ENCODE measurements around the gene PAX6. TPM values are rescaled to one million over a fixed set of nuclear protein-coding genes. Genes with fewer than 3 reads are reported as not detected.

The PAX6 gene
- total and polyA plus RNA-seq, 9 of the 15 experiments (the other 6 are each of a cell fraction or from before 2014, with no cell fraction given), result 1.5 to 10.9 (median 5.3) TPM

DNA sequence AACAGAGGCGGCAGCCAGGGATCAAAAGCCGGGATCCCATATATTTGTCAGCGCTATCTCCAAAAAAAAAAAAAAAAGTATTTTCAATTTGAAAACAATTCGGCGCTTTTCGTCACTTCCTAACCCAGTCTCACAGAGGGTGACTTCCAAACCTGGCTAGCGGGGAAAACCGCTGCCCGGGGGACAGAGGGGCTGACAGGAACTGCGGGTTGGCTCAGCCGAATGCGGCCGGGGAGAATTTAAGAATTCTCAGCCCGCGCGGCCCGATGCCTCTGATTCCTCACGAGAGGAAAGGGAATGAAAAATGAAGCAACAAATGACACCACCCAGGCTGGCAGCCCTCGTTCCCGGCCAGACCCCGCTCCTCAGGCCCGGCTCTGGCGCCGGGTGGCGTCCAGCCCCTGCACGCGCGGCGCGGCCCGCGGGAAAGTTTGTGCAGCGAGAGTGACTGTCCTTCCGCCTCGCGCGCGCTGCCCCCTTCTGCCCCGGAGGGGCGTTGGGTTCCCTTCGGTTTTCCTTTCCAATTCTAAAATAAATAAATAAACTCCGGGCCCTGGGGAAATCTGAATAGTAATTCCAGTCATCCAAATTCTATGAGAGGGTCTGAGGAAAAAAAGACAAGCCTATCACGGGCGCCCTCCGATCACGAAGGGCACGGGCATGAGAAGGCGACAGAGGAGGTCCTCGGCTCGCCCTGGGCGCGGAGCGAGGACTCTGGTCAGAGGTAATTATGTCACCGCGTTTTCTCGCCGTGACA, 4.8 kb upstream of the PAX6 start (continued):
- TF ChIP-seq, protein P1, sequence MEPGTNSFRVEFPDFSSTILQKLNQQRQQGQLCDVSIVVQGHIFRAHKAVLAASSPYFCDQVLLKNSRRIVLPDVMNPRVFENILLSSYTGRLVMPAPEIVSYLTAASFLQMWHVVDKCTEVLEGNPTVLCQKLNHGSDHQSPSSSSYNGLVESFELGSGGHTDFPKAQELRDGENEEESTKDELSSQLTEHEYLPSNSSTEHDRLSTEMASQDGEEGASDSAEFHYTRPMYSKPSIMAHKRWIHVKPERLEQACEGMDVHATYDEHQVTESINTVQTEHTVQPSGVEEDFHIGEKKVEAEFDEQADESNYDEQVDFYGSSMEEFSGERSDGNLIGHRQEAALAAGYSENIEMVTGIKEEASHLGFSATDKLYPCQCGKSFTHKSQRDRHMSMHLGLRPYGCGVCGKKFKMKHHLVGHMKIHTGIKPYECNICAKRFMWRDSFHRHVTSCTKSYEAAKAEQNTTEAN (CRISPR knock-in tag; IDR thresholded peaks at IDR 0.05), result no peak
- no peak for TF ChIP-seq WHSC1 (IDR thresholded peaks at IDR 0.05; ENCODE audit: low read length)
- TF ChIP-seq RBM17 (IDR thresholded peaks at IDR 0.05; ENCODE audit: borderline replicate concordance, low read depth, low read length), result no peak
- no peak for TF ChIP-seq NFIC (IDR thresholded peaks at IDR 0.05)
- TF ChIP-seq, protein P2, sequence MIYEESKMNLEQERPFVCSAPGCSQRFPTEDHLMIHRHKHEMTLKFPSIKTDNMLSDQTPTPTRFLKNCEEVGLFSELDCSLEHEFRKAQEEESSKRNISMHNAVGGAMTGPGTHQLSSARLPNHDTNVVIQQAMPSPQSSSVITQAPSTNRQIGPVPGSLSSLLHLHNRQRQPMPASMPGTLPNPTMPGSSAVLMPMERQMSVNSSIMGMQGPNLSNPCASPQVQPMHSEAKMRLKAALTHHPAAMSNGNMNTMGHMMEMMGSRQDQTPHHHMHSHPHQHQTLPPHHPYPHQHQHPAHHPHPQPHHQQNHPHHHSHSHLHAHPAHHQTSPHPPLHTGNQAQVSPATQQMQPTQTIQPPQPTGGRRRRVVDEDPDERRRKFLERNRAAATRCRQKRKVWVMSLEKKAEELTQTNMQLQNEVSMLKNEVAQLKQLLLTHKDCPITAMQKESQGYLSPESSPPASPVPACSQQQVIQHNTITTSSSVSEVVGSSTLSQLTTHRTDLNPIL (CRISPR knock-in tag; IDR thresholded peaks at IDR 0.05), result no peak
- TF ChIP-seq, protein P3, sequence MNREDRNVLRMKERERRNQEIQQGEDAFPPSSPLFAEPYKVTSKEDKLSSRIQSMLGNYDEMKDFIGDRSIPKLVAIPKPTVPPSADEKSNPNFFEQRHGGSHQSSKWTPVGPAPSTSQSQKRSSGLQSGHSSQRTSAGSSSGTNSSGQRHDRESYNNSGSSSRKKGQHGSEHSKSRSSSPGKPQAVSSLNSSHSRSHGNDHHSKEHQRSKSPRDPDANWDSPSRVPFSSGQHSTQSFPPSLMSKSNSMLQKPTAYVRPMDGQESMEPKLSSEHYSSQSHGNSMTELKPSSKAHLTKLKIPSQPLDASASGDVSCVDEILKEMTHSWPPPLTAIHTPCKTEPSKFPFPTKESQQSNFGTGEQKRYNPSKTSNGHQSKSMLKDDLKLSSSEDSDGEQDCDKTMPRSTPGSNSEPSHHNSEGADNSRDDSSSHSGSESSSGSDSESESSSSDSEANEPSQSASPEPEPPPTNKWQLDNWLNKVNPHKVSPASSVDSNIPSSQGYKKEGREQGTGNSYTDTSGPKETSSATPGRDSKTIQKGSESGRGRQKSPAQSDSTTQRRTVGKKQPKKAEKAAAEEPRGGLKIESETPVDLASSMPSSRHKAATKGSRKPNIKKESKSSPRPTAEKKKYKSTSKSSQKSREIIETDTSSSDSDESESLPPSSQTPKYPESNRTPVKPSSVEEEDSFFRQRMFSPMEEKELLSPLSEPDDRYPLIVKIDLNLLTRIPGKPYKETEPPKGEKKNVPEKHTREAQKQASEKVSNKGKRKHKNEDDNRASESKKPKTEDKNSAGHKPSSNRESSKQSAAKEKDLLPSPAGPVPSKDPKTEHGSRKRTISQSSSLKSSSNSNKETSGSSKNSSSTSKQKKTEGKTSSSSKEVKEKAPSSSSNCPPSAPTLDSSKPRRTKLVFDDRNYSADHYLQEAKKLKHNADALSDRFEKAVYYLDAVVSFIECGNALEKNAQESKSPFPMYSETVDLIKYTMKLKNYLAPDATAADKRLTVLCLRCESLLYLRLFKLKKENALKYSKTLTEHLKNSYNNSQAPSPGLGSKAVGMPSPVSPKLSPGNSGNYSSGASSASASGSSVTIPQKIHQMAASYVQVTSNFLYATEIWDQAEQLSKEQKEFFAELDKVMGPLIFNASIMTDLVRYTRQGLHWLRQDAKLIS (CRISPR knock-in tag; IDR thresholded peaks at IDR 0.05), result no peak
- 0 out of 2 replicates have a peak, but pooled peaks have one; percentile 34 for TF ChIP-seq MYC (IDR thresholded peaks at IDR 0.05; ENCODE audit: low read depth, low read length)
- TF ChIP-seq MYC (CRISPR knock-in tag; IDR thresholded peaks at IDR 0.05; ENCODE audit: borderline replicate concordance, low read depth), result no peak
- TF ChIP-seq PHF20 (IDR thresholded peaks at IDR 0.05; ENCODE audit: partially characterized antibody), result no peak
- TF ChIP-seq RBBP5 (IDR thresholded peaks at IDR 0.05; ENCODE audit: borderline replicate concordance, insufficient read depth, low read length, poor library complexity, severe bottlenecking), result peak; percentile 16
- TF ChIP-seq FOXA3 (CRISPR knock-in tag; conservative IDR thresholded peaks at IDR 0.05 in 1 of 2, IDR thresholded peaks at IDR 0.05 in 1 of 2), result no peak
- no peak for TF ChIP-seq NCOR1 (IDR thresholded peaks at IDR 0.05)
- TF ChIP-seq ETV6 (IDR thresholded peaks at IDR 0.05; ENCODE audit: borderline replicate concordance in 1 of 2, low read depth in 2 of 2, low read length in 1 of 2), result no peak
- no peak for TF ChIP-seq ETV6 (CRISPR knock-in tag; IDR thresholded peaks at IDR 0.05; ENCODE audit: borderline replicate concordance)
- TF ChIP-seq, protein P4, sequence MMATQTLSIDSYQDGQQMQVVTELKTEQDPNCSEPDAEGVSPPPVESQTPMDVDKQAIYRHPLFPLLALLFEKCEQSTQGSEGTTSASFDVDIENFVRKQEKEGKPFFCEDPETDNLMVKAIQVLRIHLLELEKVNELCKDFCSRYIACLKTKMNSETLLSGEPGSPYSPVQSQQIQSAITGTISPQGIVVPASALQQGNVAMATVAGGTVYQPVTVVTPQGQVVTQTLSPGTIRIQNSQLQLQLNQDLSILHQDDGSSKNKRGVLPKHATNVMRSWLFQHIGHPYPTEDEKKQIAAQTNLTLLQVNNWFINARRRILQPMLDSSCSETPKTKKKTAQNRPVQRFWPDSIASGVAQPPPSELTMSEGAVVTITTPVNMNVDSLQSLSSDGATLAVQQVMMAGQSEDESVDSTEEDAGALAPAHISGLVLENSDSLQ (IDR thresholded peaks at IDR 0.05), result no peak
- TF ChIP-seq CCAR2 (IDR thresholded peaks at IDR 0.05; ENCODE audit: low read depth, low read length), result no peak
- TF ChIP-seq, protein P5, sequence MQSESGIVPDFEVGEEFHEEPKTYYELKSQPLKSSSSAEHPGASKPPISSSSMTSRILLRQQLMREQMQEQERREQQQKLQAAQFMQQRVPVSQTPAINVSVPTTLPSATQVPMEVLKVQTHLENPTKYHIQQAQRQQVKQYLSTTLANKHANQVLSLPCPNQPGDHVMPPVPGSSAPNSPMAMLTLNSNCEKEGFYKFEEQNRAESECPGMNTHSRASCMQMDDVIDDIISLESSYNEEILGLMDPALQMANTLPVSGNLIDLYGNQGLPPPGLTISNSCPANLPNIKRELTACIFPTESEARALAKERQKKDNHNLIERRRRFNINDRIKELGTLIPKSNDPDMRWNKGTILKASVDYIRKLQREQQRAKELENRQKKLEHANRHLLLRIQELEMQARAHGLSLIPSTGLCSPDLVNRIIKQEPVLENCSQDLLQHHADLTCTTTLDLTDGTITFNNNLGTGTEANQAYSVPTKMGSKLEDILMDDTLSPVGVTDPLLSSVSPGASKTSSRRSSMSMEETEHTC (IDR thresholded peaks at IDR 0.05), result no peak
- no peak for TF ChIP-seq SNIP1 (IDR thresholded peaks at IDR 0.05; ENCODE audit: low read depth)
- no peak for TF ChIP-seq FOS (IDR thresholded peaks at IDR 0.05; ENCODE audit: extremely low read depth, insufficient read length)

Data from K562 (cell line).